Ovary (tissue), 3 donors: ENCODE data around the gene NKAIN2.

Source experiments
- POLR2A ChIP-seq: fragments of 450-650 bp; IDR thresholded peaks from one replicate; pipeline ENCODE4 v1.6.1; 2017; ENCODE audit warnings: antibody characterized with exemption, mild to moderate bottlenecking, moderate library complexity
- TF ChIP-seq, protein P1 (sequence below), 3 donors: fragments of 450-650 bp in 2 of 3; fragments of 200-600 bp in 1 of 3; IDR thresholded peaks; one replicate each; pipeline versions ENCODE4 v1.5.1 to v1.8.0; 2016 to 2022; ENCODE audit warnings: antibody characterized with exemption in 3 of 3, mild to moderate bottlenecking in 1 of 3
- donor health status: DM: no; HTN: no; CAD: no.

DNA sequence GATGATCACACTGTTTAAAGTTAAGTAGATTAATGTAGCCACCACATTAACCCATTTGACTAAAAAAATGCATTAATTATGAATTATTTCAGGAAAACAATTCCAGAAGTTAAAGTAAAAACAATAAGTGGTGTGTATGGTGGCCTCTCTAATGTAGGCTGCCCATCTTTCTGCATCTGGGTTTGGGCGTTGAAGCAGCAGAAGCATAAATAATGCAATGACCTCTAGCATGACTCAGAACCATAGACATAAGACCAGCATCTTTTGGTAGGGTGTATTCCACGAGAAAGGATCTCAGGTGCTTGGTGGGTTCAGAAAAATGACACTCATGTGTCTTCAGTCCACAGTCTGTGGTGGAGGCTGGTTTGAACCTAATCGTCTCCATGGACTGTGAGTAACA, 18.6 kb upstream of the NKAIN2 start:
- TF ChIP-seq, protein P1, sequence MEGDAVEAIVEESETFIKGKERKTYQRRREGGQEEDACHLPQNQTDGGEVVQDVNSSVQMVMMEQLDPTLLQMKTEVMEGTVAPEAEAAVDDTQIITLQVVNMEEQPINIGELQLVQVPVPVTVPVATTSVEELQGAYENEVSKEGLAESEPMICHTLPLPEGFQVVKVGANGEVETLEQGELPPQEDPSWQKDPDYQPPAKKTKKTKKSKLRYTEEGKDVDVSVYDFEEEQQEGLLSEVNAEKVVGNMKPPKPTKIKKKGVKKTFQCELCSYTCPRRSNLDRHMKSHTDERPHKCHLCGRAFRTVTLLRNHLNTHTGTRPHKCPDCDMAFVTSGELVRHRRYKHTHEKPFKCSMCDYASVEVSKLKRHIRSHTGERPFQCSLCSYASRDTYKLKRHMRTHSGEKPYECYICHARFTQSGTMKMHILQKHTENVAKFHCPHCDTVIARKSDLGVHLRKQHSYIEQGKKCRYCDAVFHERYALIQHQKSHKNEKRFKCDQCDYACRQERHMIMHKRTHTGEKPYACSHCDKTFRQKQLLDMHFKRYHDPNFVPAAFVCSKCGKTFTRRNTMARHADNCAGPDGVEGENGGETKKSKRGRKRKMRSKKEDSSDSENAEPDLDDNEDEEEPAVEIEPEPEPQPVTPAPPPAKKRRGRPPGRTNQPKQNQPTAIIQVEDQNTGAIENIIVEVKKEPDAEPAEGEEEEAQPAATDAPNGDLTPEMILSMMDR (IDR thresholded peaks at IDR 0.05): no peak
- no peak for TF ChIP-seq POLR2A
